HG03521 (cell line): ENCODE measurements around the gene SUPT16H.
"Not testable (repeated sequence)": the region's sequence is repeated elsewhere in the genome, so short reads cannot be mapped to it uniquely, and the experiment has no call there.

ENCODE experiments used
- ATAC-seq: cut with Tn5 transposase; IDR thresholded peaks from one replicate; pipeline ENCODE4 v1.9.1; 2021; ENCODE audit warnings: mild to moderate bottlenecking, moderate library complexity; ENCODE audit not compliant: unreplicated experiment

The SUPT16H gene

DNA sequence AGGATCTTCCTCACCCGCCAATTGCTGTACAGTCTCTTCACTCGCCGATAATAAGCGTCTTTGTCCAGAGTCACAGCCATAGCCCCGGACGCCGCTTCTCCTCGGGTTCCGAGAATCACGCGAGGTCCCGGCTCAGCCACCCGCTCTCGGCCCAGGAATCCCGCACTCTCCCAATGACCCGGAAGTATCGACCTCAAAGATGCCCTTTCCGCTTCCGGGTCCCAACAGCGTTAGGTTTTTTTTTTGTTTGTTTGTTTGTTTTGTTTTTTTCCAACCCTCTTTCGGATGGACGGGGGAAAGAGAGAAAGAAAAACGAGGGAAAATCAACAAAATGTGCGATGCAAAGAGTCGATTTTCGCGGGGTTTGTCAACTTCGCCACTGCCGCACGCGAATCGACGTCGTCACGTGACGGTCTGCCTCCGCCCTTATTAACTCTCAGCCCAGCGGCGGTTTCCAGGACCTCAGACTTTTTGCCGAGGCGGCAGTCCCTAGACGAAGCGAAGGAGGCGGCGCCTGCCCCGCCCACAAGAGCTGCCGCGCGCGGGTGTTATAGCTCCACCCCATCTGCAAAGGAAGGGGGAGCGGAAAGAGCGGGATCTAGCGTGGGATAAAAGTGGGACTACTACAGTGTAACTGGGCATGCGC is at the start of gene SUPT16H:
Gene SUPT16H (minus strand): TSS at position 172 of the 646 bp plus-strand sequence. CDS start 92 bp downstream, at position 80.
- peak; percentile 82 for ATAC-seq

GRCh38 chr14:21431126-21431525 is 47.3 kb upstream of the SUPT16H start:
- no peak for ATAC-seq

- ATAC-seq: no peak
Measured at GRCh38 chr14:21428930-21429329, 45.1 kb upstream of the SUPT16H start.

DNA sequence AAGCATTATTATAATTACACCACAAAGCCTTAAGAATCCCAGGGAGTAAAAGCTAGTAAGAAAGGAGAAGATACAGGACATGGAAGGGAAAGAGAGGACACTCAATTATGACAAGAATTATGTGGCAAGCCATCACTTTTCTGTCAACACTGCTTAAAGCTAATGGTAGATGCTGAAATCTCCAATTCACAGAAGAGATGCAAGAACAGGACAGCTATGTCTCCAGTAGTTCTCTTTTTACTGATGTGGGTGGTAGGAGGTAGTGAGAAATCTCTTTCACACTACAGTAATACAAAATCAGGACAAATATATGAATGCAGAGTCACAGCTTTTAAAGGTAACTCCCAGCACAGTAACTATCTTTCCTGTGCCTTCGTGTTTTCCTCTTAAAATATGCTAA is 42.9 kb upstream of the SUPT16H start:
- ATAC-seq: no peak

- no peak for ATAC-seq
Measured at GRCh38 chr14:21419528-21419927, 35.7 kb upstream of the SUPT16H start.

- no peak for ATAC-seq
Measured at GRCh38 chr14:21415329-21415728, 31.5 kb upstream of the SUPT16H start.

DNA sequence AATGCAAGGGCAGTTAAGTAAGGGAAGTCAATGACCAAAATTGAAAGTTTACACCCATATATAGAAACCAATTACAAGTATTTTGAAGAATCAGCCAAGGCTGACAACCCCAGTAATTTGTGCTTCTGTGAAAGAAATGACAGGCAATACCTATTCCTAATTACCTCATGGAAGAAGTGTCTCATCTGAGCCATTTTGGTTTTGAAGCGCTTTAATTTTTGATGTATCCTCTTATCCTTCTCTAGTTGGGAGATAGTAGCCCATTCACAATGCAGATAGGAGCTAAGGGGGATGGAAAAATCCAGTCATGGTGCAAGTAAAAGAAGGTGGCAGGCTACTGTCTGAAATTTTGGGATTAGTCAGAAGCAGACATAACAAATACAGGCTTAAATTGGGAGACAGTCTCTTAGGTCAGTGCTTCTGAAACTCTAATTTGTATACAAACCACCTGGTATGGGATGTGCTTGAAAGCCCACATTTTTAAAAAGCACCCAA is 30.4 kb upstream of the SUPT16H start:
- no peak for ATAC-seq

DNA sequence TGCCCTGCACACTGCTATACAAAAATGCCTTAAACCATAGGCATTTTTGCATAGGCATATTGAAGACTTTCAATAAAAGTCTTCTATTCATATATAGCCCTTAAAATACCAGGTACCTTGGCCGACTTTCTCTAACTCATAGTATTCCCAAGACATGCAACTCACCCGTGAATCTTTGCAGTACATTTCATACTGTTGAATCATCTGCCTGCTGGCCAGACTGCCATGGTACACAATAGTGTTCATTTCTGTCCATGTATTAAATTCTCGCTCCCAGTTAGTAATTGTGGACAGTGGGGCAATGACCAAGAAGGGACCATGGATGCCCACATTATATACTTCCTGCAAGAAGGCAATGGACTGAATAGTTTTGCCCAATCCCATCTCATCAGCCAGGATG is 24.3 kb upstream of the SUPT16H start:
- ATAC-seq: no peak

GRCh38 chr14:21406213-21406612 is 22.4 kb upstream of the SUPT16H start:
- no peak for ATAC-seq

GRCh38 chr14:21405097-21405496 is 21.3 kb upstream of the SUPT16H start:
- ATAC-seq: no peak

DNA sequence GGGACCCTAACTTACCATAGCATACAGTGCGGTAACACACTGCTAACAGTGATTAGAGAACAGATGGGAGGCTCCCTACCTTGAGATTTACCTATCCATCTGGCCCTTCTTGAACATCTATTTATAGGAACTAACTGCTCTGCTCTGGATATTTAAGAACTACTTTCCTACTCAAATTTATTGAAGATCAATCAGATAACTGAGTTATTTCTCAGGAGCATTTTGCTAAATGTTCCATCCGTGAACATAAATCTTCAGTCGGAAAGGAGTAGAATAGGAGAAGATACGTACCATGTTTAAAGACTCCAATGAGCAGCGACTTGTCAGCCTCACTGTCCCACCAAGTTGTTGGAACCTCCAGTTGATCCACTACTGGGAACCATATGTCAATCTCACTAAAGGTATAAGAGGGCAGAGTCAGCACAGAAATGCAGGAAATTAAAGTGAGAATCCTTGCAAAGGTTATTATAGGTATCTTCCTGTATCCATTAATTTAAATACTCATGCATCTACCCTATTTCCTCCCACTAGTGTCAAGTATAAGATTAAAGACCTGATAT is 15.6 kb upstream of the SUPT16H start:
- no peak for ATAC-seq

DNA sequence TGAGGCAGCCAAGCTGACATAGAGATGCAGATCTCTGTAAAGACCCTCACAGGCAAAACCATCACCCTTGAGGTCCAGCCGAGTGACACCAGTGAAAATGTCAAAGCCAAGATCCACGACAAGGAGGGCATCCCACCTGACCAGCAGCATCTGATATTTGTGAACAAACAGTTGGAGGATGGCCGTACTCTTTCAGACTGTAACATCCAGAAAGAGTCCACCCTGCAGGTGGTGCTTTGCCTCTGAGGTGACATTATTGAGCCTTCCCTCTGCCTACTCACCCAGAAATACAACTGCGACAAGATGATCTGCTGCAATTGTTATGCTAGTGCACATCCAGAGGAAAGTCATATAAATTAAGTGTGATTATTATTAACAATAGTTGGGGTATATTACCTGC is 15.1 kb upstream of the SUPT16H start:
- ATAC-seq: no peak

GRCh38 chr14:21395450-21395849 is 11.6 kb upstream of the SUPT16H start:
- no peak for ATAC-seq

GRCh38 chr14:21385188-21385904 is 1.5 kb upstream of the SUPT16H start:
- no peak for ATAC-seq

- ATAC-seq: no peak
Measured at GRCh38 chr14:21384494-21384851, 654 bp upstream of the SUPT16H start.

DNA sequence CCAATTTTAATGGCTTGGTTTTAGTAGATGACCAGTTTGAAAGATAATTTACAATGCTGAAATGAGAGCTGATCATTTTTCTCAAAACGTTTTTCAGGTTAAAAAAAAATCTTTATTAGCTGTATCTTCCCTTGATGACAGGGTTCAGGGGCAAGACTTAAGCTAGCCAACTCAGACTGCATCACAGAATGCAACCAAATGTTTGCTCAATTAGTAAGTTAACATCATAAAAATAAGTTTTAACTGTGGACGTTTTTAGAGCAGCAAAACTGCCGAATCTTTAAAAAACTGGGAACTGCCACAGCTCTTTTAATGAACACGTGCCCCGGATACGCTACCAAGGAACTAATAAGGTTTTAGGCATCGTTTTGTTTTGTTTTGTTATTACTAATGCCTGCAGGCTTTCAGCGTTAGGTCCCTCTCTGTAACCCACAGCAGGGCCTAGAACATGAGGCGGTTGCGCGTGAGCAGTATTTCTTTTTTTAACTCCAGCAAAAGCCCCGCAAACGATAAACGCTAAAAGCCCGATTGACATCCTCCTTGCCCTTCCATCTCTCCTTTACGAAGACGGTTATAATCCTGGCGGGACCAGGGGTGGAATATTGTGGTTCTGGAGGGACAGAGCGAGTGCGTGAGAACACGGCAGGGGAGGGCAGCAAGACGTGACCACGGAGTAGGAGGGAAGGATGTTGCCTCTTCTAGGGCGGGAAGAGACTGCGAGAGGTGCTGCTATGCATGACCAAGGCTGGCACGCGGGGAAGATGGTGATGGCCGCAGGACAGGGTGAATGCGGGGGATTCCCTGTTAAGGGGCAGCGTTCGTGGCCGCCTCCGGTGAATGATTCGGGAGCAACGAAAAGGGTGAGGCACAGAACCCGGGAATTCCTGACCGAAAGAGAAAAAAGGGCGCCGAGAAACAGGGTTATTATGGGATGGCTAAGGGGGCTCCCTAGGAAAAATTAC is 652 bp downstream of the SUPT16H start:
- ATAC-seq: peak; percentile 23

- no peak for ATAC-seq
Measured at GRCh38 chr14:21382095-21382494, 1.7 kb downstream of the SUPT16H start.

GRCh38 chr14:21379338-21379737 is 4.5 kb downstream of the SUPT16H start:
- no peak for ATAC-seq

- no peak for ATAC-seq
Measured at GRCh38 chr14:21373980-21374379, 9.8 kb downstream of the SUPT16H start.

- ATAC-seq: not testable (repeated sequence)
Measured at GRCh38 chr14:21372814-21373213, 11.0 kb downstream of the SUPT16H start.
